ENCODE results near the gene CDH12. TPM values are rescaled to one million over a fixed set of nuclear protein-coding genes. Genes with fewer than 3 reads are reported as not detected.

CDH12 gene
- total and polyA plus RNA-seq, 4 donors: 0.02 to 0.33 (median 0.17) TPM; not detected in 1

DNA sequence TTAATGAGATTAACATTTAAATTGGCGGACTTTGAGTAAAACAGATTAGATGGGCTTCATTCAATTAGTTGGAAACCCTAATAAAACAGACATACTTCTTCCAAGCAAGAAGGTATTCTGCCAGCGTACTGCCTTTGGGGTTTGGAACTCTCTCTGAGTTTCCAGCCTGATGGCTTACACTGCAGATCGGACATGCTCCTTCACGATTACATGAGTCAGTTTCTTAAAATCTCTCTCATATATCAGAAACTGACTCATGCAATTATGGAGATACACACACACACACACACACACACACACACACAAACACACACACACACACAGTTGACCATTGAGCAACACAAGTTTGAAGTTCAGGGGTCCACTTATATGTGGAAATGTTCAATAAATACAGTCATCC, 789.4 kb downstream of the CDH12 start:
- no peaks in the 10 kb centered on the region for H3K9me3 ChIP-seq (ENCODE audit: control insufficient read depth in 4 of 4, low read length in 3 of 4)
- H3K36me3 ChIP-seq (ENCODE audit: control insufficient read depth in 4 of 4, insufficient read depth in 3 of 4, low read depth in 1 of 4, low read length in 3 of 4): no peaks in the 10 kb centered on the region
- H3K4me1 ChIP-seq (ENCODE audit: control insufficient read depth in 4 of 4, insufficient read depth in 4 of 4, low read length in 3 of 4): no peaks in the 10 kb centered on the region
- H3K27me3 ChIP-seq (ENCODE audit: control insufficient read depth in 4 of 4, insufficient read depth in 4 of 4, low read length in 3 of 4): no peaks in the 10 kb centered on the region
- no peak overlapping the region for H3K9ac ChIP-seq (ENCODE audit: low read depth in 1 of 2, low read length in 2 of 2)
- no peak overlapping the region for H3K27ac ChIP-seq (ENCODE audit: low read depth in 1 of 2, low read length in 2 of 2)
- no peak overlapping the region for H3K4me3 ChIP-seq (ENCODE audit: low read depth in 1 of 3, low read length in 3 of 3)
- TF ChIP-seq, protein P1, sequence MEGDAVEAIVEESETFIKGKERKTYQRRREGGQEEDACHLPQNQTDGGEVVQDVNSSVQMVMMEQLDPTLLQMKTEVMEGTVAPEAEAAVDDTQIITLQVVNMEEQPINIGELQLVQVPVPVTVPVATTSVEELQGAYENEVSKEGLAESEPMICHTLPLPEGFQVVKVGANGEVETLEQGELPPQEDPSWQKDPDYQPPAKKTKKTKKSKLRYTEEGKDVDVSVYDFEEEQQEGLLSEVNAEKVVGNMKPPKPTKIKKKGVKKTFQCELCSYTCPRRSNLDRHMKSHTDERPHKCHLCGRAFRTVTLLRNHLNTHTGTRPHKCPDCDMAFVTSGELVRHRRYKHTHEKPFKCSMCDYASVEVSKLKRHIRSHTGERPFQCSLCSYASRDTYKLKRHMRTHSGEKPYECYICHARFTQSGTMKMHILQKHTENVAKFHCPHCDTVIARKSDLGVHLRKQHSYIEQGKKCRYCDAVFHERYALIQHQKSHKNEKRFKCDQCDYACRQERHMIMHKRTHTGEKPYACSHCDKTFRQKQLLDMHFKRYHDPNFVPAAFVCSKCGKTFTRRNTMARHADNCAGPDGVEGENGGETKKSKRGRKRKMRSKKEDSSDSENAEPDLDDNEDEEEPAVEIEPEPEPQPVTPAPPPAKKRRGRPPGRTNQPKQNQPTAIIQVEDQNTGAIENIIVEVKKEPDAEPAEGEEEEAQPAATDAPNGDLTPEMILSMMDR (IDR thresholded peaks at IDR 0.05; ENCODE audit: low read depth, low read length, missing input control): no peak
- DNase-seq (ENCODE audit: low spot score): no peak
- WGBS: 82% methylated on average over 4 of the region's 4 CpGs

DNA sequence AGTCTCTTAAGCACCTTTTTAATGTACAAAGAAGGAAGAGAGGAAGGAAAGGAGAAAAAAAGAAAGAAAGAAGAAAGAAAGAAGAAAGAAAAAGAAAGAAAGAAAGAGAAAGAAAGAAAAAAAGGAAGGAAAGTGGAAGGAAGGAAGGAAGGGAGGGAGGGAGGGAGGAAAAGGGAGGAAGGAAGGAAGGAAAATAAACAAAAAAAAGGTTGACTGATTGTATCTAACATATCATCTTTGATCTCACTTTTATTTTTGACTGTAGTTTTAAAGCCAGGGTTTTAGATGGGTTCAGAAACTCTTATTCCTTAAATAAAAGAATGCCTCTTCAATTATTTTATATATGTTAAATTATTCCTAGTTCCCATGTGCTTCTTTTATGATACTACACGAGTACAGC, 794.5 kb downstream of the CDH12 start:
- peaks cover 0 to 4% (median 0%) of the 10 kb centered on the region in 4 donors for H3K27me3 ChIP-seq (ENCODE audit: control insufficient read depth in 4 of 4, insufficient read depth in 4 of 4, low read length in 3 of 4)
- H3K9ac ChIP-seq (ENCODE audit: low read depth in 1 of 2, low read length in 2 of 2): no peak overlapping the region
- H3K27ac ChIP-seq (ENCODE audit: low read depth in 1 of 2, low read length in 2 of 2): no peak overlapping the region
- DNase-seq (ENCODE audit: low spot score): no peak
- TF ChIP-seq HNF4A (conservative IDR thresholded peaks at IDR 0.05) (no peak), FOXA2 (IDR thresholded peaks at IDR 0.05) (no peak)
- H3K9me3 ChIP-seq (ENCODE audit: control insufficient read depth in 4 of 4, low read length in 3 of 4): no peaks in the 10 kb centered on the region
- H3K36me3 ChIP-seq (ENCODE audit: control insufficient read depth in 4 of 4, insufficient read depth in 3 of 4, low read depth in 1 of 4, low read length in 3 of 4): no peaks in the 10 kb centered on the region
- WGBS: 27% methylated on average over 1 of the region's 1 CpG
- H3K4me3 ChIP-seq (ENCODE audit: low read depth in 1 of 3, low read length in 3 of 3): no peak overlapping the region
- no peaks in the 10 kb centered on the region for H3K4me1 ChIP-seq (ENCODE audit: control insufficient read depth in 4 of 4, insufficient read depth in 4 of 4, low read length in 3 of 4)

DNA sequence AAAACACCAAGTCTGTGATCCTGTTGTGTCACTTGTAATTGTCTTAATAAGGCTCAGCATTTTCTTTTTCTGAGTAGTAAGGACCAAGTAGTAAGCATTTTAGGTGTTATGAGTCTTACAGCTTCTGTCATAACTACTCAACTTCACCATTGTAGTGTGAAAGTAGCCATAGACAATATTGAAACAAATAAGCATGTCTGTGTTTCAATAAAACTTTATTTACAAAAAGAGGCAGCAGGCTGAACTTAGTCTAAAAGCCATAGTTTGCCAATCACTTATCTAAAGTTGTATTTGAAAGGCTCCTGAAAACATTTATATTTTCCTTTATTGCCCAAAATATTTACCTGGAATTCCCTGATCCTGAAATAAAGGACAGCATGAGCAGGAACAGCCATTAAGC, 796.1 kb downstream of the CDH12 start:
- no peak overlapping the region for H3K9ac ChIP-seq (ENCODE audit: low read depth in 1 of 2, low read length in 2 of 2)
- no peaks in the 10 kb centered on the region for H3K36me3 ChIP-seq (ENCODE audit: control insufficient read depth in 4 of 4, insufficient read depth in 3 of 4, low read depth in 1 of 4, low read length in 3 of 4)
- no peaks in the 10 kb centered on the region for H3K4me1 ChIP-seq (ENCODE audit: control insufficient read depth in 4 of 4, insufficient read depth in 4 of 4, low read length in 3 of 4)
- TF ChIP-seq, protein P2, sequence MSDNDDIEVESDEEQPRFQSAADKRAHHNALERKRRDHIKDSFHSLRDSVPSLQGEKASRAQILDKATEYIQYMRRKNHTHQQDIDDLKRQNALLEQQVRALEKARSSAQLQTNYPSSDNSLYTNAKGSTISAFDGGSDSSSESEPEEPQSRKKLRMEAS (IDR thresholded peaks at IDR 0.05): no peak
- no peak for TF ChIP-seq GABPA (IDR thresholded peaks at IDR 0.05 in 1 of 2, conservative IDR thresholded peaks at IDR 0.05 in 1 of 2)
- TF ChIP-seq, protein P3, sequence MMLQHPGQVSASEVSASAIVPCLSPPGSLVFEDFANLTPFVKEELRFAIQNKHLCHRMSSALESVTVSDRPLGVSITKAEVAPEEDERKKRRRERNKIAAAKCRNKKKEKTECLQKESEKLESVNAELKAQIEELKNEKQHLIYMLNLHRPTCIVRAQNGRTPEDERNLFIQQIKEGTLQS (IDR thresholded peaks at IDR 0.05): no peak
- TF ChIP-seq, protein P4, sequence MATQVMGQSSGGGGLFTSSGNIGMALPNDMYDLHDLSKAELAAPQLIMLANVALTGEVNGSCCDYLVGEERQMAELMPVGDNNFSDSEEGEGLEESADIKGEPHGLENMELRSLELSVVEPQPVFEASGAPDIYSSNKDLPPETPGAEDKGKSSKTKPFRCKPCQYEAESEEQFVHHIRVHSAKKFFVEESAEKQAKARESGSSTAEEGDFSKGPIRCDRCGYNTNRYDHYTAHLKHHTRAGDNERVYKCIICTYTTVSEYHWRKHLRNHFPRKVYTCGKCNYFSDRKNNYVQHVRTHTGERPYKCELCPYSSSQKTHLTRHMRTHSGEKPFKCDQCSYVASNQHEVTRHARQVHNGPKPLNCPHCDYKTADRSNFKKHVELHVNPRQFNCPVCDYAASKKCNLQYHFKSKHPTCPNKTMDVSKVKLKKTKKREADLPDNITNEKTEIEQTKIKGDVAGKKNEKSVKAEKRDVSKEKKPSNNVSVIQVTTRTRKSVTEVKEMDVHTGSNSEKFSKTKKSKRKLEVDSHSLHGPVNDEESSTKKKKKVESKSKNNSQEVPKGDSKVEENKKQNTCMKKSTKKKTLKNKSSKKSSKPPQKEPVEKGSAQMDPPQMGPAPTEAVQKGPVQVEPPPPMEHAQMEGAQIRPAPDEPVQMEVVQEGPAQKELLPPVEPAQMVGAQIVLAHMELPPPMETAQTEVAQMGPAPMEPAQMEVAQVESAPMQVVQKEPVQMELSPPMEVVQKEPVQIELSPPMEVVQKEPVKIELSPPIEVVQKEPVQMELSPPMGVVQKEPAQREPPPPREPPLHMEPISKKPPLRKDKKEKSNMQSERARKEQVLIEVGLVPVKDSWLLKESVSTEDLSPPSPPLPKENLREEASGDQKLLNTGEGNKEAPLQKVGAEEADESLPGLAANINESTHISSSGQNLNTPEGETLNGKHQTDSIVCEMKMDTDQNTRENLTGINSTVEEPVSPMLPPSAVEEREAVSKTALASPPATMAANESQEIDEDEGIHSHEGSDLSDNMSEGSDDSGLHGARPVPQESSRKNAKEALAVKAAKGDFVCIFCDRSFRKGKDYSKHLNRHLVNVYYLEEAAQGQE (IDR thresholded peaks at IDR 0.05): no peak
- TF ChIP-seq RXRA (IDR thresholded peaks at IDR 0.05): no peak
- TF ChIP-seq HNF4G (IDR thresholded peaks at IDR 0.05): no peak
- no peak for TF ChIP-seq YY1 (IDR thresholded peaks at IDR 0.05)
- no peak for TF ChIP-seq EGR1 (IDR thresholded peaks at IDR 0.05; ENCODE audit: low read depth in 2 of 2)
- no peak for TF ChIP-seq RAD21 (IDR thresholded peaks at IDR 0.05)
- TF ChIP-seq TAF1 (conservative IDR thresholded peaks at IDR 0.05): no peak
- no peak for TF ChIP-seq FOXA1 (IDR thresholded peaks at IDR 0.05)
- no peak for TF ChIP-seq NR2F2 (IDR thresholded peaks at IDR 0.05)
- TF ChIP-seq JUND (IDR thresholded peaks at IDR 0.05): no peak
- TF ChIP-seq, protein P1 (IDR thresholded peaks at IDR 0.05; ENCODE audit: low read depth, low read length, missing input control): no peak
- H3K27ac ChIP-seq (ENCODE audit: low read depth in 1 of 2, low read length in 2 of 2): no peak overlapping the region
- peaks cover 0 to 4% (median 0%) of the 10 kb centered on the region in 4 donors for H3K27me3 ChIP-seq (ENCODE audit: control insufficient read depth in 4 of 4, insufficient read depth in 4 of 4, low read length in 3 of 4)
- no peak for DNase-seq (ENCODE audit: low spot score)
- H3K4me3 ChIP-seq (ENCODE audit: low read depth in 1 of 3, low read length in 3 of 3): no peak overlapping the region
- no peaks in the 10 kb centered on the region for H3K9me3 ChIP-seq (ENCODE audit: control insufficient read depth in 4 of 4, low read length in 3 of 4)
